H9 (cell line): ENCODE results near the gene LIN7A. TPM values are rescaled to one million over a fixed set of nuclear protein-coding genes. Genes with fewer than 3 reads are reported as not detected.

Experiments
- DNase-seq: peaks from one replicate; pipeline ENCODE4 v3.0.0-alpha.2; 2017
- H2AFZ ChIP-seq: one replicate; pipeline ENCODE4 v1.6.1; 2013; ENCODE audit warnings: mild to moderate bottlenecking, low read length, control low read depth, moderate library complexity
- H2AK5ac ChIP-seq: 2 replicates; pipeline ENCODE4 v1.6.1; 2013; ENCODE audit warnings: low read length, control low read depth, mixed read lengths; ENCODE audit not compliant: insufficient read length
- H2BK120ac ChIP-seq: one replicate; pipeline ENCODE4 v1.6.1; 2013; ENCODE audit warnings: low read depth, mild to moderate bottlenecking, low read length, control low read depth, inconsistent platforms; ENCODE audit not compliant: poor library complexity, severe bottlenecking
- H2BK12ac ChIP-seq: 2 replicates; pipeline ENCODE4 v1.6.1; 2013; ENCODE audit warnings: low read length, control low read depth, mixed read lengths, low read depth; ENCODE audit not compliant: insufficient read length
- H2BK15ac ChIP-seq: 2 replicates; pipeline ENCODE4 v1.6.1; 2013; ENCODE audit warnings: low read depth, low read length, control low read depth
- H2BK20ac ChIP-seq: one replicate; pipeline ENCODE4 v1.6.1; 2013; ENCODE audit warnings: low read depth, mild to moderate bottlenecking, low read length, control low read depth, inconsistent platforms; ENCODE audit not compliant: poor library complexity, severe bottlenecking
- H2BK5ac ChIP-seq: 2 replicates; pipeline ENCODE4 v1.6.1; 2013; ENCODE audit warnings: low read length, control low read depth, mixed read lengths; ENCODE audit not compliant: insufficient read length
- H3K14ac ChIP-seq: 2 replicates; pipeline ENCODE4 v1.6.1; 2013; ENCODE audit warnings: low read length, control low read depth; ENCODE audit not compliant: insufficient read depth
- H3K18ac ChIP-seq: 2 replicates; pipeline ENCODE4 v1.6.1; 2013; ENCODE audit warnings: low read depth, mild to moderate bottlenecking, mixed read lengths, low read length, control low read depth; ENCODE audit not compliant: insufficient read length
- H3K23ac ChIP-seq: 2 replicates; pipeline ENCODE4 v1.6.1; 2013; ENCODE audit warnings: low read length, control low read depth, mixed read lengths, low read depth; ENCODE audit not compliant: insufficient read length
- H3K23me2 ChIP-seq: 2 replicates; pipeline ENCODE4 v1.6.1; 2013; ENCODE audit warnings: low read depth, mild to moderate bottlenecking, mixed read lengths, low read length, control low read depth; ENCODE audit not compliant: insufficient read length, poor library complexity, severe bottlenecking
- H3K27ac ChIP-seq: 2 replicates; pipeline ENCODE4 v1.5.1; 2013; ENCODE audit warnings: low read length, control low read depth, mixed read lengths, low read depth; ENCODE audit not compliant: insufficient read length
- H3K27me3 ChIP-seq: 2 replicates; pipeline ENCODE4 v1.6.1; 2013; ENCODE audit warnings: low read length, control low read depth, inconsistent platforms; ENCODE audit not compliant: insufficient read depth
- H3K4ac ChIP-seq: 2 replicates; pipeline ENCODE4 v1.6.1; 2013; ENCODE audit warnings: low read depth, mild to moderate bottlenecking, control low read depth, inconsistent platforms, low read length, moderate library complexity
- H3K4me1 ChIP-seq: 2 replicates; pipeline ENCODE4 v1.6.1; 2013; ENCODE audit warnings: low read length, control low read depth, inconsistent platforms; ENCODE audit not compliant: insufficient read depth
- H3K4me2 ChIP-seq: 2 replicates; pipeline ENCODE4 v1.6.1; 2013; ENCODE audit warnings: low read length, control low read depth, mixed read lengths; ENCODE audit not compliant: insufficient read length, insufficient read depth
- H3K56ac ChIP-seq: 2 replicates; pipeline ENCODE4 v1.6.1; 2013; ENCODE audit warnings: low read depth, mild to moderate bottlenecking, mixed read lengths, low read length, control low read depth; ENCODE audit not compliant: insufficient read length
- H3K79me1 ChIP-seq: 2 replicates; pipeline ENCODE4 v1.6.1; 2013; ENCODE audit warnings: low read depth, mild to moderate bottlenecking, moderate library complexity, low read length, control low read depth, inconsistent platforms; ENCODE audit not compliant: insufficient read depth, poor library complexity, severe bottlenecking
- H3K79me2 ChIP-seq: 2 replicates; pipeline ENCODE4 v1.6.1; 2013; ENCODE audit warnings: low read length, control low read depth, inconsistent platforms; ENCODE audit not compliant: insufficient read depth
- H3K9ac ChIP-seq: 2 replicates; pipeline ENCODE4 v1.6.1; 2013; ENCODE audit warnings: low read length, control low read depth, mixed read lengths; ENCODE audit not compliant: insufficient read length; ENCODE audit errors: extremely low read depth
- H3K9me3 ChIP-seq: one replicate; pipeline ENCODE4 v1.6.1; 2013; ENCODE audit warnings: low read depth, low read length, inconsistent platforms; ENCODE audit not compliant: control insufficient read depth
- H3T11ph ChIP-seq: one replicate; pipeline ENCODE4 v1.6.1; 2013; ENCODE audit warnings: mild to moderate bottlenecking, low read length, control low read depth, inconsistent platforms
- H4K20me1 ChIP-seq: one replicate; pipeline ENCODE4 v1.6.1; 2013; ENCODE audit not compliant: control insufficient read depth, insufficient read length, insufficient read depth
- H4K5ac ChIP-seq: 2 replicates; pipeline ENCODE4 v1.6.1; 2013; ENCODE audit warnings: low read depth, mild to moderate bottlenecking, mixed read lengths, low read length, control low read depth; ENCODE audit not compliant: insufficient read length
- H4K8ac ChIP-seq: replicated peaks from 2 replicates; pipeline ENCODE4 v1.6.1; 2013; ENCODE audit warnings: low read length, control low read depth, mixed read lengths, low read depth; ENCODE audit not compliant: insufficient read length
- H4K91ac ChIP-seq: 2 replicates; pipeline ENCODE4 v1.6.1; 2013; ENCODE audit warnings: low read depth, mild to moderate bottlenecking, moderate library complexity, mixed read lengths, low read length, control low read depth; ENCODE audit not compliant: insufficient read length
- H3K27ac Mint-ChIP-seq, 3 experiments: 2 replicates in 2 of 3; 3 replicates in 1 of 3; pipeline ENCODE4 v1.8.0; 2020 to 2021; ENCODE audit warnings: mixed read lengths in 3 of 3, mild to moderate bottlenecking in 1 of 3, moderate library complexity in 1 of 3
- H3K27me3 Mint-ChIP-seq: 2 replicates; pipeline ENCODE4 v1.8.0; 2021; ENCODE audit warnings: low read depth, mild to moderate bottlenecking, moderate library complexity, mixed read lengths
- H3K36me3 Mint-ChIP-seq, 3 experiments: 2 replicates in 2 of 3; 3 replicates in 1 of 3; pipeline ENCODE4 v1.8.0; 2020 to 2021; ENCODE audit warnings: low read depth in 3 of 3, mixed read lengths in 3 of 3; ENCODE audit not compliant: insufficient read depth in 1 of 3
- H3K4me1 Mint-ChIP-seq, 2 experiments: 2 replicates each; pipeline ENCODE4 v1.8.0; 2020; ENCODE audit warnings: mixed read lengths in 2 of 2
- H3K4me3 Mint-ChIP-seq, 2 experiments: 2 replicates in 1 of 2; 3 replicates in 1 of 2; pipeline ENCODE4 v1.8.0; 2020 to 2021; ENCODE audit warnings: mild to moderate bottlenecking in 2 of 2, mixed read lengths in 2 of 2, moderate library complexity in 1 of 2
- H3K9me3 Mint-ChIP-seq, 2 experiments: 2 replicates in 1 of 2; 3 replicates in 1 of 2; pipeline ENCODE4 v1.8.0; 2020; ENCODE audit warnings: mild to moderate bottlenecking in 2 of 2, mixed read lengths in 2 of 2, moderate library complexity in 1 of 2
- CTCF ChIP-seq: fragments of 200-600 bp; sonication (generic); conservative IDR thresholded peaks from 3 replicates; pipeline ENCODE4 v1.8.0; 2021; ENCODE audit warnings: antibody characterized with exemption, mild to moderate bottlenecking
- WGBS: extraction: QIAGEN DNeasy Blood & Tissue Kit; methylation state at CpG from one replicate; pipeline ENCODE4 v1.1.7; 2013; ENCODE audit warnings: missing lambda C conversion rate, low lambda C conversion rate, mixed read lengths; ENCODE audit not compliant: insufficient read length; ENCODE audit errors: extremely low coverage; 5-methylcytosine and 5-hydroxymethylcytosine counted together
- total RNA-seq: library from RNA; stranded (reverse); gene quantifications from 2 replicates; pipeline ENCODE4 v1.2.1, GENCODE V29; 2021

The LIN7A gene
- total RNA-seq, 1 experiment from 2014 or later = 18.3 TPM

GRCh38 chr12:80811957-80812708 lies 125.6 kb downstream of the LIN7A start:
- Histone ChIP-seq H2BK5ac (no peak overlapping the region), H3K4me1 (no peaks in the 10 kb centered on the region), H2AK5ac (no peak overlapping the region), H2AFZ (no peak overlapping the region), H4K5ac (no peak overlapping the region), H3K79me1 (no peaks in the 10 kb centered on the region), H3K18ac (no peak overlapping the region), H2BK120ac (no peak overlapping the region), H3K4ac (no peak overlapping the region), H3K27ac (no peak overlapping the region), H3T11ph (no peak overlapping the region), H4K91ac (no peak overlapping the region), H2BK15ac (no peak overlapping the region), H3K79me2 (no peaks in the 10 kb centered on the region), H3K9me3 (no peaks in the 10 kb centered on the region), H3K9ac (no peak overlapping the region), H3K4me2 (no peak overlapping the region), H2BK12ac (no peak overlapping the region), H2BK20ac (no peak overlapping the region), H3K23me2 (no peaks in the 10 kb centered on the region), H4K20me1 (no peaks in the 10 kb centered on the region), H3K56ac (no peak overlapping the region), H3K23ac (no peak overlapping the region), H3K14ac (no peak overlapping the region), H4K8ac (no peak overlapping the region), H3K27me3 (no peaks in the 10 kb centered on the region)
- no CpG with 5 or more reads among the region's 3 CpGs for WGBS
- no peak overlapping the region for H3K4me3 Mint-ChIP-seq
- H3K36me3 Mint-ChIP-seq = peaks cover 0 to 32% (median 2%) of the 10 kb centered on the region in 3 experiments; a peak in 4 of 7 replicates
- H3K4me1 Mint-ChIP-seq = no peaks in the 10 kb centered on the region
- no peak for TF ChIP-seq CTCF
- H3K9me3 Mint-ChIP-seq = no peaks in the 10 kb centered on the region
- DNase-seq = no peak
- no peaks in the 10 kb centered on the region for H3K27me3 Mint-ChIP-seq
- no peak overlapping the region for H3K27ac Mint-ChIP-seq
